ENCODE results near the gene ZNRF4. TPM values are rescaled to one million over a fixed set of nuclear protein-coding genes. Genes with fewer than 3 reads are reported as not detected.
A peak's percentile ranks its signal among the peaks of the same experiment; 100 is the strongest.

Gene ZNRF4
- total RNA-seq, 4 donors from 2014 or later, result not detected

DNA sequence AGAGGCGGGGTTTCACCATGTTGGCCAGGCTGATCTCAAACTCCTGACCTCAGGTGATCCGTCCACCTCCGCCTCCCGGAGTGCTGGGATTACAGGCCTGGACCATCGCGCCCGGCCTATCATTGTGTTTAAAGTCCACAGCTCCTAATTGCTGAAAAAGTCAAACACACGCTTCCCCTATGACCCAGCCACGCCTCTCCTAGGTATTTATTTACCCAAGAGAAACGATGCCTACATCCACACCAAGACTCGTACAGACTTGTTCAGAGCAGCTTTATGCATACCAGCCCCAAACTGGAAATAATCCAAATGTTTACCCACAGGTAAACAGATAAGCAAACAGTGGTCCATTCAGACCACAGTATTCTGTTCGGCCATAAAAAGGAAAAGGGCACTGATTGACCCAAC is 15.1 kb downstream of the ZNRF4 start:
- no peak overlapping the region for H3K4me3 ChIP-seq (ENCODE audit: low read depth, poor library complexity, severe bottlenecking)
- peak in 1 of 2 donors; percentile 43 for DNase-seq (ENCODE audit: low spot score in 2 of 2)
- TF ChIP-seq POLR2A (IDR thresholded peaks at IDR 0.05), result no peak
- intact Hi-C loops (cut with DNase I; ENCODE audit: low total_unique reads), result no loop called here
- 53 to 60% methylated on average over 12 of the region's 12 CpGs for WGBS, 2 donors

- peak in 1 of 2 donors; percentile 22 for DNase-seq (ENCODE audit: low spot score in 2 of 2)
- TF ChIP-seq POLR2A (IDR thresholded peaks at IDR 0.05), result no peak
- no peak for TF ChIP-seq CTCF (IDR thresholded peaks at IDR 0.05)
- WGBS, 2 donors, result 50 to 60% methylated on average over 16 of the region's 16 CpGs
- intact Hi-C loops (cut with DNase I; ENCODE audit: low total_unique reads), result no loop called here
- H3K4me3 ChIP-seq (ENCODE audit: low read depth, poor library complexity, severe bottlenecking), result no peak overlapping the region
Observed at GRCh38 chr19:5472286-5472685, 17.1 kb downstream of the ZNRF4 start.

DNA sequence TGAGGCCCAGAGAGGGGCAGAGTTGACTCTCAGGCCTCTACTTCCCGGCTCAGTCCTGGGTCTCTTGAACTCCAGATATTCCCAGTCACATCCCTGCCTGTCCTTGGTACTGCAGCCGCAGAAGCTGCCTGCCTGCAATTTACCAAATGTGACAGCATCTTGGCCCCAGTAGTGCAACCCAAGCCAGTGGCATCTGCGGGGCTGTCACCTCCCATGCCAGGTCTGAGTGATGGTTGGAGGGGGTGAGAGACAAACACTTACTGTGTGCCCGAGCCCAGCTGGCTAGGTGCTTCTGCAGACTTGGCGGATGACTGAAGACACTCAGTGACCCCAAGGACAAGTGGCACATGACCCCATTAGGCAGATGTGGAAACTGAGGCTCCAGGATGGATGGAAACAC is 18.4 kb downstream of the ZNRF4 start:
- WGBS, 2 donors, result 78 to 83% methylated on average over 5 of the region's 5 CpGs
- intact Hi-C loops (cut with DNase I; ENCODE audit: low total_unique reads), result no loop called here
- no peak for DNase-seq (ENCODE audit: low spot score in 2 of 2)
- TF ChIP-seq POLR2A (IDR thresholded peaks at IDR 0.05) (no peak), CTCF (IDR thresholded peaks at IDR 0.05) (no peak)
- no peak overlapping the region for H3K4me3 ChIP-seq (ENCODE audit: low read depth, poor library complexity, severe bottlenecking)

- no peak for DNase-seq (ENCODE audit: low spot score in 2 of 2)
- H3K4me3 ChIP-seq (ENCODE audit: low read depth, poor library complexity, severe bottlenecking), result no peak overlapping the region
- no peak for TF ChIP-seq POLR2A (IDR thresholded peaks at IDR 0.05)
- TF ChIP-seq CTCF (IDR thresholded peaks at IDR 0.05), result no peak
- intact Hi-C loops (cut with DNase I; ENCODE audit: low total_unique reads), result no loop called here
- WGBS, 2 donors, result 23 to 24% methylated on average over 13 of the region's 13 CpGs
Observed at GRCh38 chr19:5477451-5478215, 22.4 kb downstream of the ZNRF4 start.

DNA sequence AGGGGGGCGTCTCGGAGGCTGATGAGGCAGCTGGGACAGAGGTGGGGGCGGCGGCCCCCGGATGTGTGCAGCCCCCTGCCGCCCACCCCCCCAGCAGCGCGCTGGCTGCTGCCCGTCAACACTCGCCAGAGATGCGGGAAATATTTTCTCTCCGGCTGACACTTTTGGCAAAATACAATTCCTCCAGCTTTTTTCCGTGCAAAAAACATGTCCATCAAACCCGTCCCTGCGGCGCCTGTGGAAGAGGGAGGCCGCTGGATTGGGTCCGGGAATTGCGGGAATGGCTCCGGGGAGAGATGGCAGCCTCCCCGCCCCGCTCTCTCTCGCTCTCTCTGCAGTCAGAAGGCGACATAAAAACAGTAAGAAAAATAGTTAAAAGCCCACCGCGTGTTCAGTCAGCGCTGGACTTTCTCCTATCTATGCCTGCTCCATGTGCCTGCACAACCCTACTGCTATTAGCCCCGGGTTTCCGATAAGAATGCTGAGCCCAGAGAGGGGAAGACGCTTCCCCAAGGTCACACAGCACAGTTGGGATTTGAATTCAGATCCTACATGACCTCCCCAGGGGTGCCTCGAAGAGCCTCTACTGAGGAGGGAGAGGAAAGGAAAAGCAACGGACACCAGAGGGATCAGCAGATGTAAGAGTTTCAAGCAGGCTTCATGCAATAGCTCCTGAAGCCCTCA is 23.2 kb downstream of the ZNRF4 start:
- WGBS, 2 donors, result 25 to 28% methylated on average over 31 of the region's 32 CpGs
- TF ChIP-seq CTCF (IDR thresholded peaks at IDR 0.05), result no peak
- TF ChIP-seq POLR2A (IDR thresholded peaks at IDR 0.05), result no peak
- no peak overlapping the region for H3K4me3 ChIP-seq (ENCODE audit: low read depth, poor library complexity, severe bottlenecking)
- no peak for DNase-seq (ENCODE audit: low spot score in 2 of 2)
- intact Hi-C loops (cut with DNase I; ENCODE audit: low total_unique reads), result no loop called here

DNA sequence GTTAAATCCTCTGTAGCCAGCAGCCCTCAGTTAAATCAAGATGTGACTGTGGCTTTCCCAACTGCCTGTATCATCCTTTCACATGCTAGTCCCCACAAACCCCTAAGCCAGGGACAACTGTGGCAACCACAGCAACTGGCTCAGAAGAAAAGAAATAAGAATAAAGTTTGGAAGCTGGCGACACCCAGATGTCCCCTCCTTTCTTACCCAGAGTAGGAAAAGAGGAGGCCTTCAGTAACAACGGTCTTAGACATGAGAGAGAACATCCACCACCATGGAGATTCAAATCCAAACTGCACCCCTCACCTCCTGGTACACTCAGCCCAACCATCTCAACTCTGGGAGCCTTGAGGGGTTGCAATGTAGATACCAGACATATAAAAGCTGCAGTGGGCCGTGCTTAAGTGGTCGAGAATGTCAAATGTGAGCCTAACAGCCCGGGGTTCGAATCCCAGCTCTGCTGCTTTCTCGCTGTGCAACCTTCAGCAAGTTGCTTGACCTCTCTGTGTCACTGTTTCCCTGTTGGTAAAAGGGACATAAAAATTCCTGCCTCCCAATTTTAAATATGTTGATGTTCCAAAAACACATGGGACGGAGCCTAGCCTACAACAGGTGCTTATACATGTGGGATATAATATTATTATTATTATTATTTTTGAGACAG is 23.8 kb downstream of the ZNRF4 start:
- DNase-seq (ENCODE audit: low spot score in 2 of 2), result no peak
- no peak overlapping the region for H3K4me3 ChIP-seq (ENCODE audit: low read depth, poor library complexity, severe bottlenecking)
- TF ChIP-seq CTCF (IDR thresholded peaks at IDR 0.05) (no peak), POLR2A (IDR thresholded peaks at IDR 0.05) (no peak)
- intact Hi-C loops (cut with DNase I; ENCODE audit: low total_unique reads), result no loop called here
- WGBS, 2 donors, result 73% methylated on average over 8 of the region's 8 CpGs

All from lower leg skin (tissue), 4 donors.